NCI-H146 treated with DMSO at 0.1 percent for 48 hours (cell line): Measurements from ENCODE around the gene SAXO1.
A peak's percentile ranks its signal among the peaks of the same experiment; 100 is the strongest.
"Not testable (repeated sequence)": the region's sequence is repeated elsewhere in the genome, so short reads cannot be mapped to it uniquely, and the experiment has no call there.

Source experiments
- DNase-seq: peaks from one replicate; lab custom pipeline; 2025; ENCODE audit not compliant: unreplicated experiment; lab: John Stamatoyannopoulos, UW

Gene SAXO1

GRCh38 chr9:19033015-19033414 is at the start of gene SAXO1:
TSS of gene SAXO1 (minus strand) at chr9:19033209. CDS start at chr9:19032908, 301 bp downstream.
- peak; percentile 38 for DNase-seq

- DNase-seq, result no peak
Observed at GRCh38 chr9:19074836-19075235, 41.8 kb upstream of the SAXO1 start.

- no peak for DNase-seq
Observed at GRCh38 chr9:19074229-19074628, 41.2 kb upstream of the SAXO1 start.

GRCh38 chr9:19057033-19057432 is 24.0 kb upstream of the SAXO1 start:
- DNase-seq, result no peak

- DNase-seq, result no peak
Observed at GRCh38 chr9:19050637-19051591, 17.9 kb upstream of the SAXO1 start.

- no peak for DNase-seq
Observed at GRCh38 chr9:19049917-19050636, 17.1 kb upstream of the SAXO1 start.

GRCh38 chr9:19048966-19049916 is 16.2 kb upstream of the SAXO1 start, which contains the start of gene RRAGA:
TSS of gene RRAGA (plus strand) at chr9:19049427. CDS start at chr9:19049660, 233 bp downstream.
- DNase-seq, result peak; percentile 87

GRCh38 chr9:19036611-19037010 is 3.6 kb upstream of the SAXO1 start:
- no peak for DNase-seq

GRCh38 chr9:19032406-19032805 is 603 bp downstream of the SAXO1 start:
- DNase-seq, result no peak

GRCh38 chr9:19030899-19031298 is 2.1 kb downstream of the SAXO1 start:
- no peak for DNase-seq

- peak; percentile 41 for DNase-seq
Observed at GRCh38 chr9:19028835-19029451, 4.1 kb downstream of the SAXO1 start.

GRCh38 chr9:19027825-19028224 is 5.2 kb downstream of the SAXO1 start:
- no peak for DNase-seq

- no peak for DNase-seq
Observed at GRCh38 chr9:19026375-19026774, 6.6 kb downstream of the SAXO1 start.

GRCh38 chr9:19023078-19023477 is 9.9 kb downstream of the SAXO1 start:
- DNase-seq, result no peak

- DNase-seq, result no peak
Observed at GRCh38 chr9:19022206-19022605, 10.8 kb downstream of the SAXO1 start.

GRCh38 chr9:19021649-19022048 is 11.4 kb downstream of the SAXO1 start:
- not testable (repeated sequence) for DNase-seq

- DNase-seq, result no peak
Observed at GRCh38 chr9:19020886-19021455, 12.0 kb downstream of the SAXO1 start.

- DNase-seq, result no peak
Observed at GRCh38 chr9:19018201-19018600, 14.8 kb downstream of the SAXO1 start.

GRCh38 chr9:19009391-19009965 is 23.5 kb downstream of the SAXO1 start:
- no peak for DNase-seq

GRCh38 chr9:19000133-19000532 is 32.9 kb downstream of the SAXO1 start:
- DNase-seq, result no peak
